GM18868 (cell line): ENCODE results near the gene GPR158.
"Not testable (repeated sequence)": the region's sequence is repeated elsewhere in the genome, so short reads cannot be mapped to it uniquely, and the experiment has no call there.

ENCODE experiments used
- ATAC-seq: cut with Tn5 transposase; IDR thresholded peaks from one replicate; pipeline ENCODE4 v1.9.1; 2021; ENCODE audit warnings: mild to moderate bottlenecking, moderate library complexity; ENCODE audit not compliant: unreplicated experiment

GPR158 gene

GRCh38 chr10:25174461-25175230 is at the start of gene GPR158:
Gene GPR158, plus strand, starts transcription at chr10:25175001. Its CDS starts 420 bp downstream, at chr10:25175421.
- no peak for ATAC-seq

GRCh38 chr10:25125201-25125611 is 49.6 kb upstream of the GPR158 start:
- ATAC-seq, result no peak

GRCh38 chr10:25129592-25129991 is 45.2 kb upstream of the GPR158 start:
- ATAC-seq, result no peak

GRCh38 chr10:25130906-25131305 is 43.9 kb upstream of the GPR158 start:
- no peak for ATAC-seq

GRCh38 chr10:25142116-25142864 is 32.5 kb upstream of the GPR158 start:
- ATAC-seq, result no peak

- no peak for ATAC-seq
Observed at GRCh38 chr10:25157650-25158049, 17.2 kb upstream of the GPR158 start.

- no peak for ATAC-seq
Observed at GRCh38 chr10:25159591-25159990, 15.2 kb upstream of the GPR158 start.

- no peak for ATAC-seq
Observed at GRCh38 chr10:25162391-25162790, 12.4 kb upstream of the GPR158 start.

GRCh38 chr10:25163464-25163863 is 11.3 kb upstream of the GPR158 start:
- not testable (repeated sequence) for ATAC-seq

- ATAC-seq, result no peak
Observed at GRCh38 chr10:25169740-25170139, 5.1 kb upstream of the GPR158 start.

GRCh38 chr10:25170627-25171026 is 4.2 kb upstream of the GPR158 start:
- no peak for ATAC-seq

GRCh38 chr10:25175527-25176420 is 973 bp downstream of the GPR158 start:
- no peak for ATAC-seq

- no peak for ATAC-seq
Observed at GRCh38 chr10:25176421-25176968, 1.7 kb downstream of the GPR158 start.

GRCh38 chr10:25177093-25177753 is 2.4 kb downstream of the GPR158 start:
- no peak for ATAC-seq

- no peak for ATAC-seq
Observed at GRCh38 chr10:25177754-25178135, 2.9 kb downstream of the GPR158 start.

GRCh38 chr10:25178411-25178810 is 3.6 kb downstream of the GPR158 start:
- no peak for ATAC-seq

- no peak for ATAC-seq
Observed at GRCh38 chr10:25180801-25181200, 6.0 kb downstream of the GPR158 start.

GRCh38 chr10:25182636-25183035 is 7.8 kb downstream of the GPR158 start:
- ATAC-seq, result no peak

- ATAC-seq, result no peak
Observed at GRCh38 chr10:25191162-25191895, 16.5 kb downstream of the GPR158 start.

- no peak for ATAC-seq
Observed at GRCh38 chr10:25198151-25198550, 23.4 kb downstream of the GPR158 start.
